HepG2 (cell line): ENCODE results near the gene OGFR. TPM values are rescaled to one million over a fixed set of nuclear protein-coding genes. Genes with fewer than 3 reads are reported as not detected.

Source experiments
- FOXP1 ChIP-seq, 2 experiments: fragments of 450-650 bp in 1 of 2; IDR thresholded peaks; 2 replicates each; pipeline ENCODE4 v1.6.1; 2017 to 2018; ENCODE audit warnings: antibody characterized with exemption in 1 of 2
- KLF11 ChIP-seq: IDR thresholded peaks from 2 replicates; pipeline ENCODE4 v1.6.1; 2016; ENCODE audit warnings: missing compliant biosample characterization
- MTF2 ChIP-seq: sonication (generic); formaldehyde crosslinking; IDR thresholded peaks from 2 replicates; pipeline ENCODE4 v1.5.0; 2020; ENCODE audit warnings: missing genetic modification reagents, borderline replicate concordance
- NCOA1 ChIP-seq: sonication (generic); formaldehyde crosslinking; IDR thresholded peaks from 2 replicates; pipeline ENCODE4 v1.9.0; 2021; ENCODE audit warnings: missing genetic modification reagents
- PRMT3 ChIP-seq: sonication (generic); formaldehyde crosslinking; IDR thresholded peaks from 2 replicates; pipeline ENCODE4 v1.8.1; 2022; ENCODE audit warnings: low read depth, mild to moderate bottlenecking, moderate library complexity, missing genetic modification reagents, borderline replicate concordance
- RBM22 ChIP-seq: fragments of 200-400 bp; formaldehyde crosslinking; optimal IDR thresholded peaks from 2 replicates; pipeline ENCODE3; 2017; ENCODE audit warnings: mild to moderate bottlenecking, low read length, moderate library complexity
- RFX5 ChIP-seq: IDR thresholded peaks from 2 replicates; pipeline ENCODE4 v1.6.1; 2011; ENCODE audit warnings: low read depth, low read length, improper control_type of control experiment
- SOX6 ChIP-seq, 2 experiments: fragments of 450-650 bp in 1 of 2; sonication (generic) in 1 of 2; formaldehyde crosslinking in 1 of 2; IDR thresholded peaks; 2 replicates each; pipeline versions ENCODE4 v1.4.0 to v1.6.1; 2017 to 2020; ENCODE audit warnings: antibody characterized with exemption in 1 of 2, mild to moderate bottlenecking in 1 of 2, missing genetic modification reagents in 1 of 2
- ZNF367 ChIP-seq: sonication (generic); formaldehyde crosslinking; IDR thresholded peaks from 2 replicates; pipeline ENCODE4 v1.4.0; 2020; ENCODE audit warnings: missing genetic modification reagents, borderline replicate concordance
- ZNF546 ChIP-seq: sonication (generic); formaldehyde crosslinking; conservative IDR thresholded peaks from 2 replicates; pipeline ENCODE4 v1.8.1; 2023; ENCODE audit warnings: mild to moderate bottlenecking, missing genetic modification reagents
- ZNF564 ChIP-seq: sonication (generic); formaldehyde crosslinking; IDR thresholded peaks from 2 replicates; pipeline ENCODE4 v1.8.1; 2023; ENCODE audit warnings: mild to moderate bottlenecking, missing genetic modification reagents
- ZNF569 ChIP-seq: sonication (generic); formaldehyde crosslinking; IDR thresholded peaks from 2 replicates; pipeline ENCODE4 v1.5.0; 2020; ENCODE audit warnings: mild to moderate bottlenecking, missing genetic modification reagents, moderate library complexity, borderline replicate concordance
- ZNF644 ChIP-seq: IDR thresholded peaks from 2 replicates; pipeline ENCODE4 v1.6.1; 2016; ENCODE audit warnings: low read depth
- ZNF747 ChIP-seq: sonication (generic); formaldehyde crosslinking; IDR thresholded peaks from 2 replicates; pipeline ENCODE4 v1.8.1; 2023; ENCODE audit warnings: missing genetic modification reagents, mild to moderate bottlenecking, borderline replicate concordance
- ZNF766 ChIP-seq: sonication (generic); formaldehyde crosslinking; IDR thresholded peaks from 2 replicates; pipeline ENCODE4 v1.5.0; 2020; ENCODE audit warnings: missing genetic modification reagents, borderline replicate concordance
- polyA plus RNA-seq, 8 experiments: library from polyadenylated mRNA; depleted of rRNA in 3 of 8; stranded (reverse) in 7 of 8; unstranded in 1 of 8; fragments of >200 nt; fragmentation: Illumina TruSeq in 4 of 8; extraction: Trizol in 4 of 8; gene quantifications; 2 replicates each; pipeline versions ENCODE4 v1.2.1 to v1.2.3, GENCODE V29; 2011 to 2016; ENCODE audit warnings: low read depth in 4 of 8, missing spikeins in 1 of 8, mixed read lengths in 1 of 8; ENCODE audit not compliant: insufficient read depth in 1 of 8
- total RNA-seq, 5 experiments: library from RNA; depleted of rRNA; stranded (reverse); fragments of >200 nt; fragmentation: Illumina TruSeq; extraction: Trizol; gene quantifications; 2 replicates each; pipeline ENCODE4 v1.2.3, GENCODE V29; 2016; ENCODE audit warnings: low read depth in 1 of 5
- TF ChIP-seq, protein P1 (sequence below): sonication (generic); formaldehyde crosslinking; IDR thresholded peaks from one replicate; pipeline ENCODE4 v1.5.1; 2020; ENCODE audit warnings: mild to moderate bottlenecking, missing genetic modification reagents; ENCODE audit errors: not compliant biosample characterization
- TF ChIP-seq, protein P2 (sequence below): sonication (generic); formaldehyde crosslinking; IDR thresholded peaks from 2 replicates; pipeline ENCODE4 v1.4.0; 2020; ENCODE audit warnings: missing genetic modification reagents
- TF ChIP-seq, protein P3 (sequence below): sonication (generic); formaldehyde crosslinking; IDR thresholded peaks from 2 replicates; pipeline ENCODE4 v1.4.0; 2020; ENCODE audit warnings: mild to moderate bottlenecking, missing genetic modification reagents
- TF ChIP-seq, protein P4 (sequence below): sonication (generic); formaldehyde crosslinking; IDR thresholded peaks from 2 replicates; pipeline ENCODE4 v1.8.0; 2022; ENCODE audit warnings: missing genetic modification reagents, mild to moderate bottlenecking, borderline replicate concordance

OGFR gene
- total and polyA plus RNA-seq, 2 of the 13 experiments (the other 11 are each of a cell fraction or from before 2014, with no cell fraction given) = 47.7 to 81.8 TPM

DNA sequence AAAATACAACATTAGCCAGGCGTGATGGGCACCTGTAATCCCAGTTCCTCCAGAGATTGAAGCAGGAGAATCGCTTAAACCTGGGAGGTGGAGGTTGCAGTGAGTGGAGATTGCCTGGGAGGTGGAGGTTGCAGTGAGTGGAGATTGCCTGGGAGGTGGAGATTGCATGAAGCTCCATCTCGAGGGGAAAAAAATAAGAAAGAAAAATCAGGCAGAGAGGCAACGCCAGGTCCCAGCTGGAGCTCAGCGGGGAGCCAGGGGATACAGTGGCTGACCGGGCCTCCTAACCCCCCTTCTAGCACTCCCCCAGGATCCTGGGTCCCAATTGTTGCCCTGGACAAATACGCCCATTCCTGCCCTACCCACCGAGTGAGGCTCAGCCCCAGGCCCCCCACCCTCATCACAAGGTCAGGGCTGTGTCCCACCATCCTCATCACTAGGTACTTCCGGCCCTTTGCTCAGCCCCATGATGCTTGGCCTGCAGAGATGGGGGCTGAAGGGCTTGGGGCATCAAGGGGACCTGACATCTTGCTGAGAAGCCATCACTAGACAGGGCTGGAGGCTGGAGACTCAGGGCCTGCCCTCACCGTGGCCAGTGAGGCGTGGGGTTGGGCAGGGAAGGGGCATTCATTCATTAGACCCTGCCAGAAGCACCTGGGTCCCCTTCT is 1.9 kb downstream of the OGFR start (continued):
- TF ChIP-seq, protein P1, sequence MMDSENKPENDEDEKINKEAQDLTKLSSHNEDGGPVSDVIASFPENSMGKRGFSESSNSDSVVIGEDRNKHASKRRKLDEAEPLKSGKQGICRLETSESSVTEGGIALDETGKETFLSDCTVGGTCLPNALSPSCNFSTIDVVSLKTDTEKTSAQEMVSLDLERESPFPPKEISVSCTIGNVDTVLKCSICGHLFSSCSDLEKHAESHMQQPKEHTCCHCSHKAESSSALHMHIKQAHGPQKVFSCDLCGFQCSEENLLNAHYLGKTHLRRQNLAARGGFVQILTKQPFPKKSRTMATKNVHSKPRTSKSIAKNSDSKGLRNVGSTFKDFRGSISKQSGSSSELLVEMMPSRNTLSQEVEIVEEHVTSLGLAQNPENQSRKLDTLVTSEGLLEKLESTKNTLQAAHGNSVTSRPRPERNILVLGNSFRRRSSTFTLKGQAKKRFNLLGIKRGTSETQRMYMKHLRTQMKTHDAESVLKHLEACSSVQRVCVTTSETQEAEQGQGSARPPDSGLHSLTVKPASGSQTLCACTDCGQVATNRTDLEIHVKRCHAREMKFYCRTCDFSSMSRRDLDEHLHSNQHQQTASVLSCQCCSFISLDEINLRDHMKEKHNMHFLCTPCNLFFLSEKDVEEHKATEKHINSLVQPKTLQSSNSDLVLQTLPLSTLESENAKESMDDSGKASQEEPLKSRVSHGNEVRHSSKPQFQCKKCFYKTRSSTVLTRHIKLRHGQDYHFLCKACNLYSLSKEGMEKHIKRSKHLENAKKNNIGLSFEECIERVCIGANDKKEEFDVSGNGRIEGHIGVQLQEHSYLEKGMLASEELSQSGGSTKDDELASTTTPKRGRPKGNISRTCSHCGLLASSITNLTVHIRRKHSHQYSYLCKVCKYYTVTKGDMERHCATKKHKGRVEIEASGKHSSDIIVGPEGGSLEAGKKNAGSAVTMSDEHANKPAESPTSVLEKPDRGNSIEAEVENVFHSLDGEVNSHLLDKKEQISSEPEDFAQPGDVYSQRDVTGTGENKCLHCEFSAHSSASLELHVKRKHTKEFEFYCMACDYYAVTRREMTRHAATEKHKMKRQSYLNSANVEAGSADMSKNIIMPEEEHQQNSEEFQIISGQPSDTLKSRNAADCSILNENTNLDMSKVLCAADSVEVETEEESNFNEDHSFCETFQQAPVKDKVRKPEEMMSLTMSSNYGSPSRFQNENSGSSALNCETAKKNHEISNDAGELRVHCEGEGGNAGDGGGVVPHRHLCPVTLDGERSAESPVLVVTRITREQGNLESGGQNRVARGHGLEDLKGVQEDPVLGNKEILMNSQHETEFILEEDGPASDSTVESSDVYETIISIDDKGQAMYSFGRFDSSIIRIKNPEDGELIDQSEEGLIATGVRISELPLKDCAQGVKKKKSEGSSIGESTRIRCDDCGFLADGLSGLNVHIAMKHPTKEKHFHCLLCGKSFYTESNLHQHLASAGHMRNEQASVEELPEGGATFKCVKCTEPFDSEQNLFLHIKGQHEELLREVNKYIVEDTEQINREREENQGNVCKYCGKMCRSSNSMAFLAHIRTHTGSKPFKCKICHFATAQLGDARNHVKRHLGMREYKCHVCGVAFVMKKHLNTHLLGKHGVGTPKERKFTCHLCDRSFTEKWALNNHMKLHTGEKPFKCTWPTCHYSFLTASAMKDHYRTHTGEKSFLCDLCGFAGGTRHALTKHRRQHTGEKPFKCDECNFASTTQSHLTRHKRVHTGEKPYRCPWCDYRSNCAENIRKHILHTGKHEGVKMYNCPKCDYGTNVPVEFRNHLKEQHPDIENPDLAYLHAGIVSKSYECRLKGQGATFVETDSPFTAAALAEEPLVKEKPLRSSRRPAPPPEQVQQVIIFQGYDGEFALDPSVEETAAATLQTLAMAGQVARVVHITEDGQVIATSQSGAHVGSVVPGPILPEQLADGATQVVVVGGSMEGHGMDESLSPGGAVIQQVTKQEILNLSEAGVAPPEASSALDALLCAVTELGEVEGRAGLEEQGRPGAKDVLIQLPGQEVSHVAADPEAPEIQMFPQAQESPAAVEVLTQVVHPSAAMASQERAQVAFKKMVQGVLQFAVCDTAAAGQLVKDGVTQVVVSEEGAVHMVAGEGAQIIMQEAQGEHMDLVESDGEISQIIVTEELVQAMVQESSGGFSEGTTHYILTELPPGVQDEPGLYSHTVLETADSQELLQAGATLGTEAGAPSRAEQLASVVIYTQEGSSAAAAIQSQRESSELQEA = peak; percentile 72
- TF ChIP-seq PRMT3 (CRISPR knock-in tag) = no peak
- TF ChIP-seq FOXP1 (IDR thresholded peaks at IDR 0.05) = no peak
- no peak for TF ChIP-seq FOXP1 (CRISPR knock-in tag; IDR thresholded peaks at IDR 0.05)
- TF ChIP-seq KLF11 = no peak
- TF ChIP-seq RFX5 = no peak
- peak; percentile 77 for TF ChIP-seq NCOA1
- TF ChIP-seq ZNF644 (CRISPR knock-in tag) = no peak
- TF ChIP-seq, protein P2, sequence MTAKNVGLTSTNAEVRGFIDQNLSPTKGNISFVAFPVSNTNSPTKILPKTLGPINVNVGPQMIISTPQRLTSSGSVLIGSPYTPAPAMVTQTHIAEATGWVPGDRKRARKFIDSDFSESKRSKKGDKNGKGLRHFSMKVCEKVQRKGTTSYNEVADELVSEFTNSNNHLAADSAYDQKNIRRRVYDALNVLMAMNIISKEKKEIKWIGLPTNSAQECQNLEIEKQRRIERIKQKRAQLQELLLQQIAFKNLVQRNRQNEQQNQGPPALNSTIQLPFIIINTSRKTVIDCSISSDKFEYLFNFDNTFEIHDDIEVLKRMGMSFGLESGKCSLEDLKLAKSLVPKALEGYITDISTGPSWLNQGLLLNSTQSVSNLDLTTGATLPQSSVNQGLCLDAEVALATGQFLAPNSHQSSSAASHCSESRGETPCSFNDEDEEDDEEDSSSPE (CRISPR knock-in tag) = no peak
- TF ChIP-seq RBM22 = no peak
- TF ChIP-seq SOX6 (IDR thresholded peaks at IDR 0.05) = no peak
- TF ChIP-seq SOX6 (CRISPR knock-in tag; IDR thresholded peaks at IDR 0.05) = no peak; the same call in 1 of the 2 replicates
- 0 out of 2 replicates have a peak, but pooled peaks have one; percentile 86 for TF ChIP-seq MTF2 (CRISPR knock-in tag)
- TF ChIP-seq ZNF766 (CRISPR knock-in tag) = no peak
- no peak for TF ChIP-seq ZNF564
- no peak for TF ChIP-seq ZNF367
- no peak for TF ChIP-seq ZNF546
- no peak for TF ChIP-seq ZNF569 (CRISPR knock-in tag)
- TF ChIP-seq, protein P3, sequence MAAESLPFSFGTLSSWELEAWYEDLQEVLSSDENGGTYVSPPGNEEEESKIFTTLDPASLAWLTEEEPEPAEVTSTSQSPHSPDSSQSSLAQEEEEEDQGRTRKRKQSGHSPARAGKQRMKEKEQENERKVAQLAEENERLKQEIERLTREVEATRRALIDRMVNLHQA = no peak
- TF ChIP-seq, protein P4, sequence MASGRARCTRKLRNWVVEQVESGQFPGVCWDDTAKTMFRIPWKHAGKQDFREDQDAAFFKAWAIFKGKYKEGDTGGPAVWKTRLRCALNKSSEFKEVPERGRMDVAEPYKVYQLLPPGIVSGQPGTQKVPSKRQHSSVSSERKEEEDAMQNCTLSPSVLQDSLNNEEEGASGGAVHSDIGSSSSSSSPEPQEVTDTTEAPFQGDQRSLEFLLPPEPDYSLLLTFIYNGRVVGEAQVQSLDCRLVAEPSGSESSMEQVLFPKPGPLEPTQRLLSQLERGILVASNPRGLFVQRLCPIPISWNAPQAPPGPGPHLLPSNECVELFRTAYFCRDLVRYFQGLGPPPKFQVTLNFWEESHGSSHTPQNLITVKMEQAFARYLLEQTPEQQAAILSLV (CRISPR knock-in tag) = no peak
- no peak for TF ChIP-seq ZNF747 (CRISPR knock-in tag)
